MM.1S (cell line): ENCODE results near the gene MTSS2.

ENCODE experiments used
- DNase-seq: peaks from one replicate; pipeline ENCODE4 v3.0.0-alpha.2; 2015
- H2AFZ ChIP-seq: fragments of 300-600 bp; sonication (generic); 2 replicates; pipeline ENCODE4 v1.6.0; 2016; ENCODE audit warnings: antibody characterized with exemption, low read length
- H3F3A ChIP-seq: fragments of 300-600 bp; sonication (generic); 2 replicates; pipeline ENCODE4 v1.6.1; 2016; ENCODE audit warnings: mild to moderate bottlenecking, antibody characterized with exemption, low read length, moderate library complexity, mixed read lengths; ENCODE audit not compliant: insufficient read depth
- H3K27ac ChIP-seq: fragments of 300-600 bp; sonication (generic); 2 replicates; pipeline ENCODE4 v1.5.1; 2016; ENCODE audit warnings: mild to moderate bottlenecking, low read length
- H3K27me3 ChIP-seq: fragments of 300-600 bp; sonication (generic); replicated peaks from 2 replicates; pipeline ENCODE4 v1.6.0; 2016; ENCODE audit warnings: low read length; ENCODE audit not compliant: insufficient read depth
- H3K36me3 ChIP-seq: fragments of 300-600 bp; sonication (generic); replicated peaks from 2 replicates; pipeline ENCODE4 v1.6.1; 2016; ENCODE audit warnings: mild to moderate bottlenecking, low read length, mixed read lengths; ENCODE audit not compliant: insufficient read depth
- H3K4me1 ChIP-seq: fragments of 300-600 bp; sonication (generic); 2 replicates; pipeline ENCODE4 v1.6.1; 2016; ENCODE audit warnings: low read length, mixed read lengths
- H3K4me2 ChIP-seq: fragments of 300-600 bp; sonication (generic); 2 replicates; pipeline ENCODE4 v1.6.0; 2016; ENCODE audit warnings: low read depth, low read length
- H3K4me3 ChIP-seq: fragments of 300-600 bp; sonication (generic); 2 replicates; pipeline ENCODE4 v1.5.1; 2016; ENCODE audit warnings: low read length, mixed read lengths
- H3K79me2 ChIP-seq: fragments of 300-600 bp; sonication (generic); 2 replicates; pipeline ENCODE4 v1.6.1; 2016; ENCODE audit warnings: mixed run types, low read length, mixed read lengths
- H3K9ac ChIP-seq: fragments of 300-600 bp; sonication (generic); 2 replicates; pipeline ENCODE4 v1.6.1; 2016; ENCODE audit warnings: low read length, mixed read lengths
- H3K9me2 ChIP-seq: fragments of 300-600 bp; sonication (generic); replicated peaks from 2 replicates; pipeline ENCODE4 v1.6.1; 2016; ENCODE audit warnings: mild to moderate bottlenecking, low read length, mixed read lengths; ENCODE audit not compliant: insufficient read depth
- H3K9me3 ChIP-seq: fragments of 300-600 bp; sonication (generic); replicated peaks from 2 replicates; pipeline ENCODE4 v1.6.1; 2016; ENCODE audit warnings: mild to moderate bottlenecking, low read length, mixed read lengths; ENCODE audit not compliant: insufficient read depth
- H4K20me1 ChIP-seq: fragments of 300-600 bp; sonication (generic); 2 replicates; pipeline ENCODE4 v1.6.1; 2016; ENCODE audit warnings: mild to moderate bottlenecking, low read length, moderate library complexity, mixed read lengths; ENCODE audit not compliant: insufficient read depth
- CTCF ChIP-seq: fragments of 300-600 bp; sonication (generic); IDR thresholded peaks from 2 replicates; pipeline ENCODE4 v1.5.1; 2016; ENCODE audit warnings: antibody characterized with exemption, low read length, mixed read lengths
- EZH2 ChIP-seq: fragments of 300-600 bp; sonication (generic); optimal IDR thresholded peaks from 2 replicates; pipeline ENCODE3; 2017; ENCODE audit warnings: low read depth, mild to moderate bottlenecking, antibody characterized with exemption, low read length, mixed read lengths
- EZH2phosphoT487 ChIP-seq: fragments of 300-600 bp; sonication (generic); IDR thresholded peaks from 2 replicates; pipeline ENCODE4 v1.6.1; 2018; ENCODE audit warnings: antibody characterized with exemption, low read length

MTSS2 gene

GRCh38 chr16:70651524-70651923, 34.3 kb downstream of the MTSS2 start:
- H3K9me3 ChIP-seq = no peaks in the 10 kb centered on the region
- H4K20me1 ChIP-seq = no peaks in the 10 kb centered on the region
- H3K27ac ChIP-seq = no peak overlapping the region
- no peaks in the 10 kb centered on the region for H3K36me3 ChIP-seq
- no peak for DNase-seq
- H3K27me3 ChIP-seq = no peaks in the 10 kb centered on the region
- no peak overlapping the region for H2AFZ ChIP-seq
- TF ChIP-seq EZH2 = no peak
- no peak for TF ChIP-seq CTCF
- no peak for TF ChIP-seq EZH2phosphoT487
- H3F3A ChIP-seq = no peaks in the 10 kb centered on the region
- no peaks in the 10 kb centered on the region for H3K79me2 ChIP-seq
- H3K4me1 ChIP-seq = no peaks in the 10 kb centered on the region
- H3K9ac ChIP-seq = no peak overlapping the region
- H3K9me2 ChIP-seq = no peaks in the 10 kb centered on the region
- H3K4me3 ChIP-seq = no peak overlapping the region
- no peak overlapping the region for H3K4me2 ChIP-seq

GRCh38 chr16:70650216-70650615, 35.6 kb downstream of the MTSS2 start:
- Histone ChIP-seq H3K9ac (no peak overlapping the region), H4K20me1 (no peaks in the 10 kb centered on the region), H3K36me3 (no peaks in the 10 kb centered on the region), H2AFZ (no peak overlapping the region), H3K27me3 (no peaks in the 10 kb centered on the region), H3K4me1 (no peaks in the 10 kb centered on the region), H3K9me3 (no peaks in the 10 kb centered on the region), H3K4me3 (no peak overlapping the region), H3K79me2 (no peaks in the 10 kb centered on the region), H3F3A (no peaks in the 10 kb centered on the region), H3K4me2 (no peak overlapping the region), H3K27ac (no peak overlapping the region), H3K9me2 (no peaks in the 10 kb centered on the region)
- DNase-seq = no peak
- TF ChIP-seq EZH2phosphoT487 (no peak), CTCF (no peak), EZH2 (no peak)

- no peak for DNase-seq
- TF ChIP-seq EZH2phosphoT487 = no peak
- no peak for TF ChIP-seq CTCF
- TF ChIP-seq EZH2 = no peak
- Histone ChIP-seq H3K36me3 (no peaks in the 10 kb centered on the region), H2AFZ (no peak overlapping the region), H3K27ac (no peak overlapping the region), H3K79me2 (no peaks in the 10 kb centered on the region), H3K4me2 (no peak overlapping the region), H3K27me3 (no peaks in the 10 kb centered on the region), H3K4me1 (no peaks in the 10 kb centered on the region), H3K9me3 (no peaks in the 10 kb centered on the region), H3K4me3 (no peak overlapping the region), H3K9ac (no peak overlapping the region), H4K20me1 (no peaks in the 10 kb centered on the region), H3F3A (no peaks in the 10 kb centered on the region), H3K9me2 (no peaks in the 10 kb centered on the region)
Measured at GRCh38 chr16:70649300-70649699, 36.6 kb downstream of the MTSS2 start.
